AG04450 (cell line): ENCODE results near the gene CCNY. TPM values are rescaled to one million over a fixed set of nuclear protein-coding genes. Genes with fewer than 3 reads are reported as not detected.

Experiments
- CTCF ChIA-PET: fragments of 300-600, 350-600 bp; formaldehyde crosslinking; extraction: SDS; loops from one replicate; lab custom pipeline; 2022; ENCODE audit warnings: antibody characterized with exemption, inconsistent platforms; lab: Charles Lee
- POLR2A ChIA-PET: fragments of 350-600 bp; formaldehyde crosslinking; extraction: SDS; loops from one replicate; lab custom pipeline; 2021; ENCODE audit warnings: antibody characterized with exemption, inconsistent platforms; lab: Yijun Ruan, JAX
- DNase-seq: peaks from one replicate; pipeline ENCODE4 v3.0.0-alpha.2; 2011; ENCODE audit warnings: low read depth, low spot score
- H3K27ac ChIP-seq: one replicate; pipeline ENCODE4 v1.5.1; 2012; ENCODE audit warnings: low read depth, low read length, control low read depth
- H3K27me3 ChIP-seq: one replicate; pipeline ENCODE4 v1.6.0; 2012; ENCODE audit warnings: low read length; ENCODE audit not compliant: control insufficient read depth, insufficient read depth
- H3K4me3 ChIP-seq: 2 replicates; pipeline ENCODE4 v1.5.1; 2011; ENCODE audit warnings: mild to moderate bottlenecking, low read depth, low read length, control low read depth
- H3K9me3 ChIP-seq: 2 replicates; pipeline ENCODE4 v1.5.1; 2012; ENCODE audit warnings: low read length; ENCODE audit not compliant: control insufficient read depth, insufficient read depth
- CTCF ChIP-seq: IDR thresholded peaks from 2 replicates; pipeline ENCODE4 v1.5.1; 2011; ENCODE audit warnings: low read depth, low read length, control low read depth, inconsistent platforms
- polyA plus RNA-seq: library from polyadenylated mRNA; depleted of rRNA; stranded (reverse); fragments of >200 nt; gene quantifications from 2 replicates; pipeline ENCODE4 v1.2.3, GENCODE V29; 2011

The CCNY gene
- polyA plus RNA-seq, 1 experiment = 90.2 TPM

DNA sequence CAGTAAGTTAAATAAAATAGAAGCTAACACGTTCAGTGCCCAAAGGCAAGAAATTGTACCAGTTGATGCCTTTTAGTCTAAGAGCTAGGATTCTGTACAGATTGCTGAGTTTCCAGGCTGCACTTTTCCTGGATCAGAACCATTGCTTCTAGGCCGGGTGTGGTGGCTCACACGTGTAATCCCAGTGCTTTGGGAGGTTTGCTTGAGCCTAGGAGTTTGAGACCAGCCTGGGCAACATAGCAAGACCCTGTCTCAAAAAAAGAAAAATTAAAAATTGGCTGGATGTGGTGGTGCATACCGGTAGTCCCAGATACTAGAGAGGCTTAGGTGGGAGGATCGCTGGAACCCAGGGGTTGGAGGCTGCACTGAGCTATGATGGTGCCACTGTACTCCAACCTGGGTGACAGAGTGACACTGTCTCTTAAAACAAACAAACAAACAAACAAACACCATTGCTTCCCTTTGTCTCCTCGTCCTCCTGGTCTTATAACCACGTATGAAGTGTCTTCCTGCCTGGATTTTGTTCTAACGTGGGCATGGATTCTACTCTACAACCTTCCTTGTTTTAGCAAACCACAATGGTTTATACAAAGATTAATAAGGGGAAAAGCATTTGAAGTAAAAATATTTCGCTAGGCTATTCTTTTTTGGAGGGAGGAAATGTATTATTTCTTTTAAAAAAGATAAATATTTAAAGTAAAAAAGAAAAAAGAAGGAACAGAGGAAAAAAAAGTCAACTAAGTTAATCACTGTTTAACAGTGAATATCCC lies 9.7 kb upstream of the CCNY start:
- no peaks in the 10 kb centered on the region for H3K27me3 ChIP-seq
- ChIA-PET POLR2A (no interaction called here), CTCF (interaction anchor here (1.1 to 1.5 kb wide), 2 partner anchors 131 to 248 kb away, joined by 3 to 4 read pairs; no protein-coding TSS in a partner anchor)
- no peak for DNase-seq
- TF ChIP-seq CTCF = no peak
- H3K27ac ChIP-seq = peak overlapping the region; percentile 74
- H3K4me3 ChIP-seq = no peak overlapping the region
- peaks cover 4% of the 10 kb centered on the region; the same call in 1 of the 2 replicates for H3K9me3 ChIP-seq

DNA sequence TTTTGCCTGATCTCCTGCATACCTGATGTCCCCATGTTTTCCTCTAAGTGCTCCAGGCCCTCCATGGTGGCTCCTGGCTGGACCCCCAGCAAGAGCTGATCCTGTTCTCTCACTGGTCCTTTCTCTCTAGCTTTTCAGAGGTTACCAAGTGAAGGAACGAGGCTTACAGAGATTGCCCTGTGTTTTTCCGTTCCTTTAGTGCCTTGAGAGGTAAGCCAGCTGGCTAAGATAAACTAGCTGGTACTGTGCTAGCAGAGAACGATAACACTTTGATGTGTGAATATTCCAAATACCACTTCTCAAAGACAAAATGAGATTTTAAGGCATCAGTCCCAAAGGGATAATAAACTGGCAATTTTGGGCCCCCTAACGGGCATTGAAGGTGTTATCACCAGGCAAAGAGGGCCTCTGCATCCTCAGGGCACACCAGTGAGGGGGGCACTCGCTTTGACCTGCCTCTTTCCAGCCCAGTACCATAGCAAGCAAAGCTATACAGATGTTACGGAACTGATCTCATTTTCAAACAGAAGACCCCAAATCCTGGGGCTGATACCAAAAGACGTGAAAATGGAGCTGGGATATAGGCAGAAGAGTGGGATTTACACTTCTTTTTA lies 8.4 kb upstream of the CCNY start:
- ChIA-PET CTCF (interaction anchor here (1.0 to 1.5 kb wide), 2 partner anchors 132 to 235 kb away, joined by 3 to 4 read pairs; no protein-coding TSS in a partner anchor), POLR2A (interaction anchor here (1.0 to 1.2 kb wide), 2 partner anchors 81 to 247 kb away, joined by 3 to 4 read pairs; no protein-coding TSS in a partner anchor)
- H3K4me3 ChIP-seq = no peak overlapping the region
- H3K27ac ChIP-seq = peak overlapping the region; percentile 89
- DNase-seq = no peak
- H3K9me3 ChIP-seq = peaks cover 4% of the 10 kb centered on the region; the same call in 1 of the 2 replicates
- no peak for TF ChIP-seq CTCF
- no peaks in the 10 kb centered on the region for H3K27me3 ChIP-seq

DNA sequence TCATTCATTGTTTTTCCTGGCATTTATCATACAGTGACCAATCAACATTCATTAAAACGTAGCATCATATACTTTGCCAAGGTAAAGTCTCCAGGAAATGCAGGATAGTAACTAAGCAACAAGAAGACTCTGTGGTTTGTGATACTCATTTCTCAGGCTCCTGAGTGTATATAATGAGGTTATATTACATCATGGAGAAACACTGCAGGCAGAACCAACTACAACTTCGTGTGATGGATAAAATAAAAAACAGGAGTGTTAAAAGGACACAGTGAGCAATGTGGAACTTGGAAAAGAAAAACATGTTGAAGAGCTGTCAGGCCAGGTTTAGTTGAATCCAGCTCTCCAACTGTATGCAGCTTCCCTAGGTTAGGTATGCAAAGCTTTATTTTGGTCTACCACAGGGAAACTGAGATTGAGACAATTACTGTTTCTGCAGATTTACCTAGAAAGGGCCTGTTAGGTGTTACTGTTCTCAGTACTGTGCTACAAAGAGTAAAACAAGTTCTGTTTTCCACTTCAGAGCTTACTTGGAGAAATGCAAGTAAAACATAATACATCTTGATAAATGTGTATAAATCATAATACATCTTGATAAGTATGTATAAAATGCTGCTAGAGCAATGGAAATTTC lies 7.8 kb upstream of the CCNY start:
- DNase-seq = peak; percentile 65
- CTCF ChIA-PET = interaction anchor here (1.0 kb wide), 1 partner anchor 234 kb away, joined by 3 read pairs; no protein-coding TSS in a partner anchor
- POLR2A ChIA-PET = interaction anchor here (0.5 to 1.2 kb wide), 3 partner anchors 81 to 280 kb away, joined by 3 to 5 read pairs (median 4); no protein-coding TSS in a partner anchor
- Histone ChIP-seq H3K4me3 (no peak overlapping the region), H3K27me3 (no peaks in the 10 kb centered on the region), H3K9me3 (peaks cover 4% of the 10 kb centered on the region; the same call in 1 of the 2 replicates), H3K27ac (peak overlapping the region; percentile 89)
- TF ChIP-seq CTCF = no peak

GRCh38 chr10:35329520-35329919 lies 6.8 kb upstream of the CCNY start:
- Histone ChIP-seq H3K27me3 (no peaks in the 10 kb centered on the region), H3K27ac (no peak overlapping the region), H3K9me3 (peaks cover 4% of the 10 kb centered on the region; the same call in 1 of the 2 replicates), H3K4me3 (no peak overlapping the region)
- ChIA-PET POLR2A (no interaction called here), CTCF (interaction anchor here (0.6 to 1.6 kb wide), 2 partner anchors 87 to 134 kb away, joined by 3 to 5 read pairs; no protein-coding TSS in a partner anchor)
- DNase-seq = no peak
- no peak for TF ChIP-seq CTCF
